GM12891 (cell line): ENCODE measurements around the gene FAAH2.
"Not testable (repeated sequence)": the region's sequence is repeated elsewhere in the genome, so short reads cannot be mapped to it uniquely, and the experiment has no call there.

Experiments
- PAX5 ChIP-seq: IDR thresholded peaks from 2 replicates; pipeline ENCODE4 v1.6.1; 2011; ENCODE audit warnings: low read length, moderate library complexity, mild to moderate bottlenecking; ENCODE audit not compliant: insufficient read depth, severe bottlenecking
- POLR2A ChIP-seq: IDR thresholded peaks from 2 replicates; pipeline ENCODE4 v1.6.1; 2011; ENCODE audit warnings: low read depth, low read length, control low read depth
- POLR2AphosphoS5 ChIP-seq: IDR thresholded peaks from 2 replicates; pipeline ENCODE4 v1.6.1; 2011; ENCODE audit warnings: low read depth, low read length, control low read depth
- POU2F2 ChIP-seq: IDR thresholded peaks from 2 replicates; pipeline ENCODE4 v1.6.1; 2011; ENCODE audit warnings: low read depth, mild to moderate bottlenecking, control low read depth, low read length, moderate library complexity
- SPI1 ChIP-seq: IDR thresholded peaks from 2 replicates; pipeline ENCODE4 v1.6.1; 2011; ENCODE audit warnings: low read depth, low read length, control low read depth
- TAF1 ChIP-seq: IDR thresholded peaks from 2 replicates; pipeline ENCODE4 v1.6.1; 2011; ENCODE audit warnings: low read depth, low read length, control low read depth

GRCh38 chrX:57335790-57336189 is 49.3 kb downstream of the FAAH2 start:
- TF ChIP-seq TAF1, POLR2A, POLR2AphosphoS5, POU2F2, SPI1, PAX5: not testable (repeated sequence)
